ENCODE results near the gene ZNF358.

ZNF358 gene

GRCh38 chr19:7492142-7492541 is 23.8 kb upstream of the ZNF358 start:
- DNase-seq, result no peak

GRCh38 chr19:7492558-7492957 is 23.3 kb upstream of the ZNF358 start:
- no peak for DNase-seq

- peak; percentile 91 for DNase-seq
These were observed 21.3 kb upstream of the ZNF358 start for GRCh38 chr19:7494416-7495098.

GRCh38 chr19:7497292-7497691 is 18.6 kb upstream of the ZNF358 start:
- DNase-seq, result peak; percentile 30

- DNase-seq, result peak; percentile 70
These were observed 15.0 kb upstream of the ZNF358 start for GRCh38 chr19:7500811-7501450.

- DNase-seq, result no peak
These were observed 13.4 kb upstream of the ZNF358 start for GRCh38 chr19:7502552-7502951.

GRCh38 chr19:7504684-7505083 is 11.2 kb upstream of the ZNF358 start:
- DNase-seq, result no peak

GRCh38 chr19:7505288-7505681 is 10.6 kb upstream of the ZNF358 start:
- no peak for DNase-seq

- no peak for DNase-seq
These were observed 10.1 kb upstream of the ZNF358 start for GRCh38 chr19:7505682-7506384.

GRCh38 chr19:7506385-7507328 is 9.2 kb upstream of the ZNF358 start:
- peak; percentile 13 for DNase-seq

- DNase-seq, result no peak
These were observed 8.0 kb upstream of the ZNF358 start for GRCh38 chr19:7507884-7508283.

GRCh38 chr19:7509625-7510024 is 6.3 kb upstream of the ZNF358 start:
- DNase-seq, result no peak

GRCh38 chr19:7512400-7512851 is 3.5 kb upstream of the ZNF358 start:
- DNase-seq, result no peak

- no peak for DNase-seq
These were observed 1.9 kb upstream of the ZNF358 start for GRCh38 chr19:7513809-7514642.

- DNase-seq, result no peak
These were observed 726 bp upstream of the ZNF358 start for GRCh38 chr19:7515110-7515644.

GRCh38 chr19:7516333-7516732 is 430 bp downstream of the ZNF358 start:
- no peak for DNase-seq

- no peak for DNase-seq
These were observed 975 bp downstream of the ZNF358 start for GRCh38 chr19:7516878-7517277.

GRCh38 chr19:7519361-7520130 is 3.6 kb downstream of the ZNF358 start:
- no peak for DNase-seq

GRCh38 chr19:7520131-7521051 is 4.5 kb downstream of the ZNF358 start:
- peak; percentile 48 for DNase-seq

Data from midbrain (tissue), 1 donor.